Measurements from ENCODE around the gene A1CF.
"Not testable (repeated sequence)": the region's sequence is repeated elsewhere in the genome, so short reads cannot be mapped to it uniquely, and the experiment has no call there.

Gene A1CF

GRCh38 chr10:50885097-50885859 lies at the start of gene A1CF:
Gene A1CF (minus strand): TSS chr10:50885627. CDS start chr10:50859940, 25,687 bp downstream.
- DNase-seq = no peak

- DNase-seq = no peak
These were observed 46.6 kb upstream of the A1CF start for GRCh38 chr10:50931948-50932431.

- DNase-seq = no peak
These were observed 44.2 kb upstream of the A1CF start for GRCh38 chr10:50929670-50930069.

GRCh38 chr10:50928190-50928552 lies 42.7 kb upstream of the A1CF start:
- no peak for DNase-seq

GRCh38 chr10:50927522-50928189 lies 42.2 kb upstream of the A1CF start:
- no peak for DNase-seq

GRCh38 chr10:50923471-50923870 lies 38.0 kb upstream of the A1CF start:
- DNase-seq = not testable (repeated sequence)

- DNase-seq = no peak
These were observed 33.6 kb upstream of the A1CF start for GRCh38 chr10:50919010-50919409.

- DNase-seq = no peak
These were observed 33.1 kb upstream of the A1CF start for GRCh38 chr10:50918529-50918928.

- no peak for DNase-seq
These were observed 32.1 kb upstream of the A1CF start for GRCh38 chr10:50917486-50917885.

GRCh38 chr10:50909334-50910014 lies 24.0 kb upstream of the A1CF start:
- no peak for DNase-seq

- DNase-seq = no peak
These were observed 22.9 kb upstream of the A1CF start for GRCh38 chr10:50908366-50908765.

GRCh38 chr10:50905797-50906196 lies 20.4 kb upstream of the A1CF start:
- not testable (repeated sequence) for DNase-seq

- no peak for DNase-seq
These were observed 11.3 kb upstream of the A1CF start for GRCh38 chr10:50896721-50897120.

- no peak for DNase-seq
These were observed 8.9 kb upstream of the A1CF start for GRCh38 chr10:50894312-50894711.

- DNase-seq = no peak
These were observed 7.0 kb upstream of the A1CF start for GRCh38 chr10:50892467-50892866.

- DNase-seq = no peak
These were observed 1.1 kb downstream of the A1CF start for GRCh38 chr10:50884302-50884701.

- DNase-seq = no peak
These were observed 1.8 kb downstream of the A1CF start for GRCh38 chr10:50883629-50884028.

GRCh38 chr10:50882540-50882983 lies 2.9 kb downstream of the A1CF start:
- no peak for DNase-seq

- not testable (repeated sequence) for DNase-seq
These were observed 4.4 kb downstream of the A1CF start for GRCh38 chr10:50881046-50881445.

- DNase-seq = no peak
These were observed 9.0 kb downstream of the A1CF start for GRCh38 chr10:50876429-50876828.

GRCh38 chr10:50874723-50875122 lies 10.7 kb downstream of the A1CF start:
- DNase-seq = no peak

- no peak for DNase-seq
These were observed 19.1 kb downstream of the A1CF start for GRCh38 chr10:50866317-50866716.

- DNase-seq = no peak
These were observed 22.7 kb downstream of the A1CF start for GRCh38 chr10:50862719-50863118.

- DNase-seq = no peak
These were observed 24.1 kb downstream of the A1CF start for GRCh38 chr10:50861370-50861769.

Data from stimulated activated naive CD4-positive, alpha-beta T cell treated with Interleukin-2 at 50 U/mL for 16 hours (primary cell).